Head of caudate nucleus (tissue), 42 donors: ENCODE measurements around the gene SARDH.

Experiments used
- DNase-seq, 42 donors: peaks; one replicate each; pipeline versions ENCODE4 v3.0.0 to v3.0.0-alpha.2; 2020 to 2021; ENCODE audit warnings: mixed read lengths in 7 of 42
- intact Hi-C: fragments of 100-400 bp; cut with DNase I; formaldehyde crosslinking; loops from one replicate; pipeline ENCODE4 v1.15.0; 2022

The SARDH gene

GRCh38 chr9:133709691-133710571 is 28.2 kb downstream of the SARDH start:
- intact Hi-C loops = no loop called here
- no peak for DNase-seq

DNA sequence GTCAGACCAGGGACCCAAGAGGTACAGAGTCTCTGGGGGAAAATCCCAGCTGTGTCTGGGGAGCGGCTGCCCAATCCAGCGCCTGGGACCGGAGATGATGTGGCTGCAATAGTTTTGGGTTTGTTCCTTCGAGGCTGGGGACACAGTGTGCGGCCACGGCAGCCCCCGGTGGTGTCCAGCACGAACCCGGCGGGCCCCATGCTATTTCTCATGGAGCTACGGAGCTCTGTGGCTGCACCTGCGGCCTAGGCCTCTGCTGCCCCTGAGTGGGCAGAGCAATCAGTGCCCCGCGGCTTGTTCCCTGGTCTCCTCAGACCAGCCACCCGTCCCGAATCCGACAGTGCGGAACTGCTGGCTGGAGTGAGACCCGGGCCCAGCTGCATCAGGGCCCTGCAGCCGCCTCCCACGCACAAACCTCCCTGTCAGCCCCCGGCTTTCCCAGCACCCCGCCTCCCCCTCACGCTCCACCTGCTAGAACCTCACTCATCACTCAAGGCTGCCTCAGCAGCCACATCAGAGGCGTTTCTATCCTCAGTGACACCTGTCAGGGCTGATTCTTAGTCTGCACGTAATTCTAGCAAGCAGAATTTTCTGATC is 29.0 kb downstream of the SARDH start:
- DNase-seq = peak in 28 of 42 donors; percentile 31 to 84 (median 53)
- intact Hi-C loops = no loop called here

DNA sequence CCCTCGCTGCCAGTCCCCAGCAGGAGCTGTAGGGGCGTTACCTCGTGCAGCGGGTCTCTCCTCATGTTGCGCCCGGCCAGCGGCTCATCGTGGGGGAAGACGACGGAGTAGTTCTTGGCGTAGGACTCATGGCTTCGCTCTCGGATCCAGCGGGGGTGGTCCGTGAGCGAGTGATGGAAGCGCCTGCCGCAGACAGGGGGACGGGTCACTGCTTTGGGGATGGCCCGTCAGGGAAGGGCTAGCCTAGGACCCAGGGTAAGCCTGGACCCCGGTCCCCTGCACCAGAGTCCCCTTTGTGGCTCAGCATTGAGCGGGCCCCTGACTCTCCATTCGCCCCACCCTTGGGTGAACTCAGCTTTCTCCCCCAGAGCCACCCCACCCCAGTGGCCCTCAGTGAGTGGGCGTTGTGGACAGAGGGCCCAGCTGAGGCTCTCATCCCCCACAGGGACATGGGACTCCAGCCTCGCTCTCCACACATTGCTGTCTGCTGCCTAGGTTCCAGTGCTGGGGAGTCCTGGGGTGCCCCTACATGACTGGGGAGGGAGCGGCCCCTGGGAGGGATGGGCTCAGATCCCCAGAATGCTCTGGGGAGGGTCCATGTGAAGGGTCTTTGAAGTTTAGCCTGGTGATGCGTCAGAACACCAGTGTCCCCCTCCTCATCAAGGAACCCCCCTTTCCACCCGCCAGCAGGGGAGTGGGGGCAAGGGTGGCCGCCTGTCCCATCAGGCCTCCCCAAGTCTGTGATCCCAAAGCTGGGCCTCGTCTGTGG is 29.7 kb downstream of the SARDH start:
- DNase-seq = no peak
- intact Hi-C loops = no loop called here

- intact Hi-C loops = no loop called here
- no peak for DNase-seq
Measured at GRCh38 chr9:133707763-133708245, 30.3 kb downstream of the SARDH start.

GRCh38 chr9:133707065-133707762 is 30.9 kb downstream of the SARDH start:
- intact Hi-C loops = no loop called here

DNA sequence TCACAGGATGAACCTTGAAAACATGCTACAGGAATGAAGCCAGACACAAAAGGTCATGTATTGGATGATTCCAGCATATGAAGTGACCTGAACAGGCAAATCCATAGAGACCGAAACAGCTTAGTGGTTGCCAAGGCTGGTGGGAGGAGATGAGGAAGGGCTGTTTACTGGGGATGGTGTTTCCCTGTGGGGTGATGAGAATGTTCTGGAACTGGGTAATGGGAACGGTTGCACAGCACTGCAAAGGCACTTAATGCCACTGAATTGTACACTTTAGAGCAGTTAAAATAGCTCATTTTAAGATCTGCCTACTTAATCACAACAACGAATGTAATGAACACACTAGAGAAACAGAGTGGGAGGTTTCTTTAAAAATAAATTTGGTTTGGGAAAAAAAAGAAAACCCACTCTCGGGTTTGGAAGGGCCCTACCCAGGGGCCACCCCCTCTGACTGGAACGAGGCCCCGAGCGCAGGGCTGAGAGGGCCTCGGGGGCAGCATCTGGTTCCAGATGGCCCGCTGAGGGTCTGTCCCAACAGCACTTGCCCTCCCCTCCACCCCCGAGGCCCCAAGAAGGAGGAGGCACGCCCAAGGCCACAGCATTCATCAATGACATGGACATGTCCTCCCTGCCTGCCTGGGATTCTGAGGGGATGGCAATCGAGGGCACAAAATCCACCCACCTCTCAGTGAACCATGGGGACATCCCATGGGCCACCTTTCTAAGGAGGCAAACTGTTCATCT is 31.7 kb downstream of the SARDH start:
- no peak for DNase-seq
- intact Hi-C loops = no loop called here

More at GRCh38 chr9:133707065-133707762, 30.9 kb downstream of the SARDH start:
- peak; percentile 46 to 93 (median 76) for DNase-seq

DNA sequence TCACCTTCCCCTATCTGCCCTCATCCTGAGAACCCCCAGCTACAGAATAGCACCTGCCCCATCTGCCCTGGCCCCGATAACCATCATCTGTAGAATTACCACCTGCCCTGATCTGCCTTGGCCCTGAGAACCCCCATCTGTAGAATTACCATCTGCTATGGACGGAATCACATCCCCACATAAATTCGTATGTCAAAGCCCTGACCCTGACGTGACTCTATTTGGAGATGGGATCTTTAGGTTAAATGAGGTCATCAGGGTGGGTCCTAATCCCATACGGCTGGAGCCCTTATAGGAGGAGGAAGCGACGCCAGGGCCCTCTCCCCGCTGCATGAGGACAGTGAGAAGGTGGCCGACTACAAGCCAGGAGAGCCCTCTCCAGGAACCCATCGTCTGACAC is 32.6 kb downstream of the SARDH start:
- no peak for DNase-seq
- intact Hi-C loops = no loop called here

DNA sequence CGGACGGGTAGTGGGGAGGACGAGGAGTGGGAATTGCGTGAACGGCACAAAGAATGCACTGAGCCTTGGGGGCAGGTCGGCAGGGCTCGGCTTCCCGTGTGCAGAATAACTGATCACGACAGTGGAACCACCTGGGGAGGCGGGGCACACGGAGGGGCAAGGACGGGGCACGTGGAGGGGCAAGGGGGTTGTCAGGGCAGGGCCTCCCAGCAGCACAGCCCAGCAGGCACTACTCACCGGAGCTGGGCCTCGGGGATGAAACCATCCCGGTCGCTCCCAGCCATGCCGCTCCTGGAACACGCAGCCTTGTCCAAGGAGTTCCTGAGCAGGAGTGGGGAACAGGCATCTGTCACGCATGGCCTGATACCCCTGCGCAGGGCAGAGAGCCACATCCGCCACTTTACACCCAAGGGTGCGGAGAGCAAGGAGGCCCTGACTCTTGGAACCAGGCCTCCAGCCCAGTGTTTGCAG is 33.4 kb downstream of the SARDH start:
- intact Hi-C loops = no loop called here

GRCh38 chr9:133703591-133704399 is 34.4 kb downstream of the SARDH start:
- intact Hi-C loops = no loop called here
- no peak for DNase-seq

More for the DNA sequence above, 33.4 kb downstream of the SARDH start:
- DNase-seq = no peak

DNA sequence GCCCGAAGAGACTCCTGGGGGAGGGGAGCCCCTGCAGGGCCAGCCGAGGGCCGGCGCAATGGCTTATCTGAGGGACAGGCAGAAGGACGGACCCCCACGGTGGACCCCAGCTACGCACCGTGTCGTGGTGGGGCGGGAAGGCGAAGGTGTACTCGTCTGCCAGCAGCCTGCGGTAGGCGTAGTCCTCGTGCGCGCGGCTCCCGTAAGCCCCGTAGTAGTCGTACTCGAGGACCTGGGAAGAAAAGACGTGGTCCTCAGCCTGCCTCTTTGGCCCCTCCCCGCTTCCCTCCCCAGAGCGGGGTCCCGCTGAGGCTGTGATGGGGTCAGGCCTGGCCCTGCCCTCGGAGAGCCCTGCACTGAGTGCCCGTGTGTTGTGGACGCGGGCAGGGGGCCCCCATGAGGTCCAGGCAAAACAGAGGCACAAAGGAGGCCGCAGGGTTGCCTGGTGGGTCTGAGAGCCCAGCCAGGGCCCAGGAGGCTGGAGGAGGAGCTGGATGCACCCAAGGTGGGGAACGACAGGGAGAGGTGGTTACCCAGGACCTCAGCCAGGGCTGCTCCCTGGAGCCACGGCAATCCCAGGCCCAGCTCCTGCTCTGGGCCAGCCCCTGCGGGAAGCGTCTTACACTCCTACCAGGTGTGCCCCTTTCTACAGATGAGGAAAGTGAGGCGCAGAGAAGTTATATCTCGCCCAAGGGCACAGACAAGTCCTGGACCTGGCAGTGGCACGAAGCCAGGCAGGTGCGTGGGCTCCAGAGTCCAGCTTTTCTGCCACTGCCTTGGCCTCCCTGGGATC is 35.2 kb downstream of the SARDH start:
- intact Hi-C loops = no loop called here
- no peak for DNase-seq

DNA sequence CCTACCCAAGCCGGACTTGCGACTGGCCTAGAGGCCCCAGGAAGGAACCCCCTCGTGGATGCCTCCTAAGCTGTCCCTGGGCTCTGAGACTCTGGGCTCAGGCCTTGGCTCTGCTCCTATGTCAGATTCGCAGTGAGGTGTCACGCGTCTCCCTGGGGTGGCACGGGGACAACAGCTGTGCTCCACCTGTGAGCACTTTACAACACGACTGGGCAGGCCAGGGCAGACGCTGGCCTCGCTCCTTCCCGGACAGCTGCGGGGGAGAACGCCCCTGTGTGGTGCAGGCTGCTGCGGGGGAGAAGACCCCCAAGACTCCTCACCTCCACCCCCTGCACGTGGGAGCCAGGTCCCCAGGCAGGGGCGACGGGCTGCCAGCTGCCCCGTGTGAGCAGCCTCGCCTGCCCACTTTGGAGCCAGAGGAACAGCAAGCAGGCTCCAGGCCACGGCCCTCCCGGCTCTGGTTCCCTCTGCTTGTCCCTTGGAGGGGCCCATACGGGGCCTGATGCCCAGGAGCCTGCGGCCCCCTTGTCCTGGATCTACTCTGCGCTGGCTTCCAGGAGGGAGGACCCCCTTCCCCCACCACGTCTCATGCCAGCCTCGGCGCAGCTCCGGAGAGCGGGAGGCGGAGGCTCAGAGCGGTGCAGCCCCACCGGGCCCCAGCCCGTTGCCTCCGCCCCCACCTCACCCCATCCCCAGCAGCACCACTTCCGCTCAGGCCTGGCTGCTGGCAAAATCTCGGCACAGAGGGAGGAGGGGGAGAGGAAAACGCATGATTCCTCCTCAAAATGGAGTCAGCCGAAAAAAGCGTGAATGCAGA is 36.0 kb downstream of the SARDH start:
- peak in 12 of 42 donors; percentile 17 to 57 (median 43) for DNase-seq
- intact Hi-C loops = no loop called here

DNA sequence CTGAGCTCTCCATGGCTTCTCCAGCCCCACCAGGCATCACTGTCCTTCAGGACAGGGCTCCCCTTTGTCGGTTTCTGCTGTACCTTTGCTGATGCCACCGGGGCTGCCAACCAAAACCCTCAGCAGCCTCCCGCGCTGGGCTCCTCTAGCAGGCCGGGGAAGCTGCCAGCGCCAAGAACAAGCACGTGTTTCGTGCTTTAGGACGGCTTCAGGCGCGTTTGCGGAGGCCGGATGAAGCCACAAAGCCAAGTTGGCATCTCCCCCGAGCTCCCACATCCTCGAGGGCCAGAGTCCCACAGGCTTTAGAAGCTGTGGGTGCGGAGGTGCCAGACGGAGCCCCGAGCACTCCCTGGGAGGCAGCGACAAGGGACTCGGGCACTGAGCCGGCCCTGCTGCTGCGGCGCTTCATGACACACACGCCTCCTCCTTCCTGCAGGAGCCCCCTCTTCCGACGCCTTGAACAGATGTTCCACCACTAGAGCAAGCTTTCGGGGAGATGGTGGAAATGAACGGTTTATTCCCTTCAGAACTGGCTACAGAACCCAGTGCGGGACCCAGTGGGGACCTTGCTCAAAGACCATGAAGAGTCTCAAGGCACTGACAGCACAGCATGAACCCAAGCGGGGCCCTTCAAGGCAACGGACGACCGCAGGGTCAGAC is 36.7 kb downstream of the SARDH start:
- intact Hi-C loops = no loop called here
- peak in 20 of 42 donors; percentile 20 to 71 (median 51) for DNase-seq

DNA sequence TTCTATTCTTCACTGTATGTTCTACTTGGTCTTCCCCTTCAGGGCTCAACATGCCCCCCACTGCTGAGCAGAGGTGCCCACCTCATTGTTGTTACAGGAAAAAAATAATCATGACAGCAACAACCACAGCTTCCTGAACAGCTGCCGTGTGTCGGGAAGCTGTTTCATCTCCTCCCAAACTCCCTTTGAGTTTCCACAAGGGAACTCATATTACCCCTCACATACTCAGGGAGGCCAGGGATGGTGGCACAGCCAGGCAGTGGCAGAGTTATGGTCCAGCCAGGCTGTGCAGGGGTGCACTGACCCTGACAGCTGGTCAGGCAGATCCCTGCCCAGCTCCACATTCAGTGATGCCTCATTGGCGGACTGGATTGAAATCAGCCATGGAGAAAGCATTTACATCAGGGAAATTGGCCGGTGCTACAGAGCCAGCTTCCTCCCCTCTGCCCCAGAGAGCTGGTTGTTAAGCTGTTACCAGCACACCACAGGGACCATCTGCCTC is 37.3 kb downstream of the SARDH start:
- intact Hi-C loops = no loop called here
- DNase-seq = no peak

DNA sequence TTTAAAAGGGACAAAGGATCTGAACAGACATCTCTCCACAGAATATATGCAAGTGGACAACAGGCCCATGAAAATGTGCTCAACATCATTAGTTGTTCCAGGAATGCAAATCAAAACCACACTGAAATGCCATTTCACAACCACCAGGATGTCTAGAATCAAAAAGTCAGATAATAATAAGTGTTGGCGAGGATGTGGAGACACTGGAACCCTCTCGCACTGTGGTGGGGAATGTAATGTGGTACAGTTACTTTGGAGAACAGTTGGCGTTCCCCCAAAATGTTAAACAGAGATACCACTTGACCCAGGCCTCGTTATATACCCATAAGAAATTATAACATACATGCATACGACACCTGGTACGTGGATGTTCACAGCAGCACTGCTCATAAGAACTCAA is 38.6 kb downstream of the SARDH start:
- intact Hi-C loops = no loop called here
- no peak for DNase-seq

DNA sequence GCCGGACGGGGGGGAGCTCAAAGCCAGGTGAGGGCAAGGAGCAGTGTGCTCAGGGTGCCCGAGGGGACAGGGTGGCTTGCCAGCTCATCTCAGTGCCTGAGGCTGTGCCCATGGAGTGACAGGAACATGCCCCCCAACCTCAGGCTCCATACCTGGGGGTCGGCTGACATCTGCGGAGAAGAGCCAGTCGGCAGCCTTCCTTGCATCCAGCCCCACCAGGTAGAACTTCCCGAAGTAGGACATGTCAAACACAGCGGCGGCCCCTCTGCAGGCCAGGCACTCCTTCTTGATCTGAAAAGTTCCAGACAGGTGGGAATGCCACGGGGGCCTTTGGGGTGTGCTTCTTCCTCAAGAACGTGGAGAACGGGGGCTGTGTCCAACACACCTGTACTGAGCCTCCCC is 42.1 kb downstream of the SARDH start:
- DNase-seq = no peak
- intact Hi-C loops = no loop called here
